A172 (cell line): ENCODE data around the gene SOWAHD. TPM values are rescaled to one million over a fixed set of nuclear protein-coding genes. Genes with fewer than 3 reads are reported as not detected.
A peak's percentile ranks its signal among the peaks of the same experiment; 100 is the strongest.
"Not testable (repeated sequence)": the region's sequence is repeated elsewhere in the genome, so short reads cannot be mapped to it uniquely, and the experiment has no call there.

Experiments used
- DNase-seq: peaks from one replicate; pipeline ENCODE4 v3.0.0-alpha.2; 2015; ENCODE audit warnings: low spot score
- total RNA-seq: library from RNA; depleted of rRNA; stranded (reverse); fragments of >200 nt; shearing (Covaris generic); gene quantifications from 2 replicates; pipeline ENCODE4 v1.2.3, GENCODE V29; 2014

SOWAHD gene
- total RNA-seq, 1 experiment from 2014 or later = not detected

DNA sequence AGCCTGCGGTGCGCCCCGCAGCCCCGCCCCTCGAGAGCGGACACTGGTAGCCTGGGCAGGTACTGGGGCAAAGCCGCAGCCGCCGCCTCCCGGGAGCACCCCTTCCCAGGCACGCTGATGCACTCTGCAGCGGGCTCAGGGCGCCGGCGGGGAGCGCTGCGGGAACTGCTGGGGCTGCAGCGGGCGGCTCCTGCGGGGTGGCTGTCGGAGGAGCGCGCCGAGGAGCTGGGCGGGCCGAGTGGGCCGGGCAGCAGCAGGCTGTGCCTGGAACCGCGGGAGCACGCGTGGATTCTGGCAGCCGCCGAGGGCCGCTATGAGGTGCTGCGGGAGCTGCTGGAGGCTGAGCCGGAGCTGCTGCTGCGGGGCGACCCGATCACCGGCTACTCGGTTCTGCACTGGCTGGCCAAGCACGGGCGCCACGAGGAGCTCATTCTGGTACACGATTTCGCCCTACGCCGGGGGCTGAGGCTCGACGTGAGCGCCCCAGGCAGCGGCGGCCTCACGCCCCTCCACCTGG is 401 bp downstream of the SOWAHD start:
- no peak for DNase-seq

DNA sequence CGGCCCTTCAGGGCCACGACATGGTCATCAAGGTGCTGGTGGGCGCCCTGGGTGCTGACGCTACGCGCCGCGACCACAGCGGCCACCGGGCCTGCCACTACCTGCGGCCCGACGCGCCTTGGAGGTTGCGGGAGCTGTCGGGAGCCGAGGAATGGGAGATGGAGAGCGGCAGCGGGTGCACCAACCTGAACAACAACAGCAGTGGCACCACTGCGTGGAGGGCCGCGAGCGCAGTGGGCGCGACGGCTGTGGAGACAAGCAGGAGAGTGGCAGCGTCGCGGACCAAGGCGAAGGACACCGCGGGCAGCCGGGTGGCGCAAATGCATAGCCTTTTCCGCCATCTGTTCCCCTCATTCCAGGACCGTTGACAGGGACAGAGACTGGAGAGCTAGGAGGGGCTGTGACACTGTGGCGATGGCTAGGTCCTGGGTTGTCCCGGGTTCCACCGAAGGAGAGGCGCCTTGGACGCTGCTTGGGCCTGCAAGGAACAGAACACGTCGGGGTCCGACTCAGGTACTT is 919 bp downstream of the SOWAHD start:
- no peak for DNase-seq

DNA sequence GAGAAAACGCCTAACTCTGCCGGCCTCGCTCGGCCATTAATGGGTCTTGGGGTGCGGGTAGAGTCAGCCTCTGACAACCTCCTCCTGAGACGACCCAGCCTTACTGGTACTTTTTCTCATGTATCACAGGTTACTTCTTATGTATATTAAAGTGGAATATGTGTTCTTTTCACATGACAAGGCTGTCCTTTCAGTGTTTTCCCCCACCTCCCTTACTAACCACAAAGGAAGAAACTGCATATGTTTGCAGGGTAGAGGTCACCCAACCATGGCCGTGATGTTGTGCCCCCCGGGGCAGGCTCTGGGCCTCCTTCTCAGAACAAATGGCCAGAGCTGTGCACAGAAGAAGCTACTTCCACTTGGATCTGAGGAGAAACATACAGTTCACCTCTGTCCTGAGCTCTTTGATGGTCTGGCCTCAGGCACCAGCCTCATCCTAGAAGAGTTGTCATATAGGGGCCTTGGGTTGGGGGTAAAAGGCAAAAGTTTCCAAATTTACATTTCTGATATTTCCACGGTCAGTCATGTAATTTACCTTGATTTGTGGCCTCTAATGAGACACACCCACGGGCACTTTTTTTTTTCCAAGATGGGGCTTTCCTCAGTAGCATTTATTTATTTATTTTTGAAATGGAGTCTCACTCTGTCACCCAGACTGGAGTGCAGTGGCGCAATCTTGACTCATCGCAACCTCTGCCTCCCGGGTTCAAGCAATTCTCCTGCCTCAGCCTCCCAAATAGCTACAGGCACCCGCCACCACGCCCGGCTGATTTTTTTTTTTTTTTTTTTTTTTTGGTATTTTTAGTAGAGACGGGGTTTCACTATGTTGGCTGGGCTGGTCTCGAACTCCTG is 1.9 kb downstream of the SOWAHD start:
- no peak for DNase-seq

DNA sequence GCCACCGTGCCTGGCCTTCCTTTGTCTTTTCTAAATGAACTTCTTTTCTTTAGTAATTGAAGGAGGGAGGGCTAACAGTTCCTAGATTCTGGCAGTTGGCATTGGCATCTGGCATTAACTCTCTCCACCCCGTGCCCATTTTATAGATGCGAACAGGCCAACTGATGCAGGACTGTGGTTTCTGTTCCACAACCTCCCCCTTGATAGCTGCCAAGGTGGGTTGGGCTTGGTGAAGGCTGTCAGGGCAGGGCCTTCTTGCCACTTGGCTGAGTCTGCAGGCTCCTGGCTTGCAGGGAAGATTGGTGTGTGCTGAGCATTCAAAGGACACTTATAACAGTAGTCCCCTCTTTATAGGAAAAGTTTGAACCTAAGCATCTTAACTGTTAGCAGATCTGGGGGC is 4.3 kb downstream of the SOWAHD start:
- peak; percentile 29 for DNase-seq

DNA sequence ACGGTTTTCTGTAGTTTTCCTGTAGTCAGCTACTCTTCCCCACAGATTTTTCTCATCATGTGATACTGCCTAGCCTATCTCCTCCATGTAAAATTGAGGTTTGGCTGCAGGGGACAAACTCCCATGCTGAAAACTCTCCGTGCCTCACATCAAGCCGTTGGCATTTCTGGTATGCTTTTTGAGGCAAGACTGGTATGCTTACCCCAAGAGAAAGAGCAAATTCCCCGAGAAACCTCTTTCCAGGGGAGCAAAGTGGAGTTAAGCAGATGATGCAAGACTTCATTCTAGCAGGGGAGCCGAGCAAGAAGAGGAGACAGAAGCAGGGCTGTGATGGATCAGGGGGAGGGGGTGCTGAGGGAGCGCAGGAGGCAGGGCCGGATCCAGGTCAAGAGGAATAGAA is 4.8 kb downstream of the SOWAHD start:
- peak; percentile 43 for DNase-seq

DNA sequence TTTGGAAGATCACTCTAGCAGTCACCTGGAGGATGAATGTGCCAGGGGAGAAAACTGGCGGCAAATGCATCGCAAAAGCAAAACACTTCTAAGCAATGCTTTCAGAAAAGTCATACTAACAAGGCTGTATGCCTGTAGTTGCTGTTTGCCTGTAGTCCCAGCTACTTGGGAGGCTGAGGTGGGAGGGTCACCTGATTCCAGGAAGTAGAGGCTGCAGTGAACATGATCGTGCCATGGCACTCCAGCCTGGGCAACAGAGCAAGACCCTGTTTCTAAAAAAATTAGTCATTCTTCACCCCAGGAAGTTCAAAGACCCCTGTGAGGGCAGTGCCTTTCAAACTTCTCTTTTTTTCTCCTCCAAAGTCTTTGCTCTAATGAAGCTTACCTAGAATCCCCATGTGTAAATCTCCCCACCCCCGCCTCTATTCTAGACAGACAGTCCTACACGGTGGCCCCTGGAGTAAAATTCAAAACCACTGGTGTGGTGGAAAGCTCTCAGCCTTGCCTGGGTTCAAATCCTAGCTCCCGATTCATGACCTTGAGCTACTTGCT is 5.5 kb downstream of the SOWAHD start:
- DNase-seq = no peak

DNA sequence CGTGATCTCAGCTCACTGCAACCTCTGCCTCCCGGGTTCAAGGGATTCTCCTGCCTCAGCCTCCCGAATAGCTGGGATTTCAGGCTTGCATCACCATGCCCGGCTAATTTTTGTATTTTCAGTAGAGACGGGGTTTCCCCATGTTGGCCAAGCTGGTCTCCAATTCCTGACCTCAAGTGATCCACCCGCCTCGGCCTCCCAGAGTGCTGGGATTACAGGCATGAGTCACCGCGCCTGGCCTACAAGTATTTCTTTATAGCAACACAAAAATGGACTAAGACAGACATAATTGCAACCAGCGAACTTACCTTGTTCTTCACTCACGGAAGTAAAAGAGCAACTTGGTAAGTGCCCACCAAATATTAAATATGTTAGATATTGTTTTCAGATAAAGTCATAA is 10.0 kb downstream of the SOWAHD start:
- DNase-seq = peak; percentile 32

DNA sequence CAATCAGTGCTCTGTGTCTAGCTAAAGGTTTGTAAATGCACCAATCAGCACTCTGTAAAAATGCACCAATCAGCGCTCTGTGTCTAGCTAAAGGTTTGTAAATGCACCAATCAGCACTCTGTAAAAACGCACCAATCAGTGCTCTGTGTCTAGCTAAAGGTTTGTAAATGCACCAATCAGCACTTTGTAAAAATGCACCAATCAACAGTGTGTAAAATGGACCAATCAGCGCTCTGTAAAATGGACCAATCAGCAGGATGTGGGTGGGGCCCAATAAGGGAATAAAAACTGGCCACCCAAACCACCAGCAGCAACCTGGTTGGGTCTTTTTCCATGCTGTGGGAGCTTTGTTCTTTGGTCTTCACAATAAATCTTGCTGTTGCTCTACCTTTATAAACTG is 11.0 kb downstream of the SOWAHD start:
- not testable (repeated sequence) for DNase-seq

DNA sequence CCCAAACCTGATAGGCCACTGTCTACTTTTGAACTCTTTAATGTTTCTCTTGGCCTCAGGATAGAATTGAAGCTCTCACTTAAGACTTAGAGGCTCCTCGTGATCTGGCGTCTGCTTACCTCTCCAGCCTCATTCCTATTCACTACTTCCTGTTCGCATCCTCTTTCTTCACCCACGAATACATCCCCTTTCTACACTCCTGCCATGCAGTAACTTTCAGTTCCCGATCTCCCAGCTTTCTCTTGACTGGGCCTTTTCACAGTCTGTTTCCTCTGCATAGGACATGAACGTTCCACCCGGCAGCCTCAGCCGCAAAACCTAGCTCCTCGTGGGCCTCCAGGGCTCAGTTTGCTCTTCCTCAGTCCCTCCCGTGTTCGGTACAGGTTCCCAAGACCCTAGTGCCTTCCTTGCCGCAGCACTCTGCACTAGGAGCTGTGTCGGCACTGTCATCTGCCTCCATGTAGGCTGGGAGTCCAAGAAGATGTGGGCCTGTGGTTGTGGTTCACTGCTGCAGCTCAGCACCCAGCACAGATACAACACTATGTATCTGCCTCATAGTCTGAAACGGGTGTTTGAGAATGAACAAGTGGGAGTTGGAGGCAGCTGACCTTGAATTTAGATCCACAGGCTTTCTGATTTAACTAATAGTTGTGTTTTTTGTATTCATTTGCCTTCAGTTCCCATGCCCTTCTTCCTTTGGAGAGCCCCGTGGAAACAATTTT is 17.3 kb downstream of the SOWAHD start:
- no peak for DNase-seq

DNA sequence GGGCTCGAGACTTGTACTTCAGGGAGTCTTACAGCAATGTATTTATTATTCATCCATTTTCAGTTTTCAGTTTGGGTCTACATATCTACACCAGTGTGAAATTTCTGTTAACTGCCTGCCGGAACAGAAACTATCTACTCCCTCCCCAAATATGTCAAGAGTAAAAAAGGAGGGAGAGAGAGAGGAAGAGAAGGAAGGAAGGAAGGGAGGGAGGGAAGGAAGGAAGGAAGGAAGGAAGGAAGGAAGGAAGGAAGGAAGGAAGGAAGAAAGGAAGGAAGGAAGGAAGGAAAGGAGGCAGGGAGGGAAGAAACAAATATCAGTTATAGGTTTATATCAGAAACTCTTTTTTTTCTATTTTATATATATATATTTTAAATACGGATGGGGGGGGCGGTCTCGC is 20.4 kb downstream of the SOWAHD start:
- no peak for DNase-seq

DNA sequence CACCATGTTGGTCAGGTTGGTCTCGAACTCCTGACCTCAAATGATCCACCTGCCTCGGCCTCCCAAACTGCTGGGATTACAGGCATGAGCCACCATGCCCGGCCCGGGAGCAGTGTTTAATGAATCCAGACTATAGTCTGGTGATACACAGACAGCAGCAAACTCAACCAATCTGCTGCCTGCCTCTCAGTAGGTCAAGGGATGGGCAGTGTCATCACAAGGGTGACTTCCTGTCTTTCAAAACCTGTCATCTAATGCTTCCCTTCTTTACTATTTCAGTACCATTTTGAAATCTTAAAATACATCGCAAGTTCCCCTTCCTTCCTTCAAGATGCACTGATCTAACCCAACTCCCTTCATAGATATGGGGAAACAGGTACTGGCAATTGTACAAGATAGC is 24.6 kb downstream of the SOWAHD start:
- no peak for DNase-seq

DNA sequence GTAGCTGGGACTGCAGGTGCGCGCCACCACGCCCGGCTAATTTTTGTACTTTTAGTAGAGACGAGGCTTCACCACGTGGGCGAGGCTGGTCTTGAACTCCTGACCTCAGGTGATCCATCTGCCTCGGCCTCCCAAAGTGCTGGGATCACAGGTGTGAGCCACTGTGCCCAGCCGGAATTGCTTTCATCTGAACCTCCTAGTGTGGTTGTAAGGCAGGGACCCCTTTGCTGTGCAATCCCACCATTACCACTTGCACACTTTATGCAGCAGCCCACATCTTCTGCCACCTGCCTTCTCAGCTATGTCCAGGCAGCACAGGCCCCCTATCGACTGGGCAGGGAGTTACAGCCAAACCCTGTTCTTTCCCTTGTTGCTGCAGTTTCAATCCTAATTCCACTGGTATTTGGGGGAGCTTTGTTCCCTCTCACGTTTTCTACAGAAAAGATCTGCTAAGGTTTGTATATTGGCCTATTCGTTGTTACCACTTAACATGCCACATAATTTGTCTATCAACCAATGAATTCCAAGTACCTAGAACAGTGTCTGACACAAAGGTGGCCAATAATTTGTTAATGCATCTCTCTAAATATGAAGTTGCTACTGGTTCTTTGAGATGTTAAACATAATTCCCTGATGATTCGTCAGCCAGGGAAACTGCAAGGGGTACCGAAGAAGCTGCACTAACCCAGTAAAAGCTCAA is 26.5 kb downstream of the SOWAHD start:
- DNase-seq = no peak

DNA sequence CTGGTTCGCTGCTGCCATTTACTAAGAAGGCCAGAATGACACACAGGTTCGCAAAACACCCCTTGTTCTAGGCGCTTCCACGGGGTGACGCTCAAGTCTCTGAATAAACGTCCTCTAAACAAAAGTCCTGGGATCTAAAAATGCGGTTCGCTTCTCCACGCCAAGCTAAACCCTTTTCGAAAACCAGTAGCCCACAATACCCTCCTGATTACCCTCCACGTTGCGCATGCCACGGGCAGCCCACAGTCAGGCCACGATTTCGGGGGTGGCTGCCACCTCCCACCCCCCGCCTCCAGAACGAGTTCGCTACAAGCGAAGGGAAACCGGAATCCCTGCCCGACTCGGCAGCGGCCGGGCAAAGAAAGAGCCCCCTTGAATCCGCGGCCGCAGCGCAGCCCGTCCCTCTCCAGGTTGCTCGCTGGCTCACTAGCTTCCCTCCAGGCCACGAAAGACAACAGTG is 32.6 kb downstream of the SOWAHD start:
- no peak for DNase-seq

DNA sequence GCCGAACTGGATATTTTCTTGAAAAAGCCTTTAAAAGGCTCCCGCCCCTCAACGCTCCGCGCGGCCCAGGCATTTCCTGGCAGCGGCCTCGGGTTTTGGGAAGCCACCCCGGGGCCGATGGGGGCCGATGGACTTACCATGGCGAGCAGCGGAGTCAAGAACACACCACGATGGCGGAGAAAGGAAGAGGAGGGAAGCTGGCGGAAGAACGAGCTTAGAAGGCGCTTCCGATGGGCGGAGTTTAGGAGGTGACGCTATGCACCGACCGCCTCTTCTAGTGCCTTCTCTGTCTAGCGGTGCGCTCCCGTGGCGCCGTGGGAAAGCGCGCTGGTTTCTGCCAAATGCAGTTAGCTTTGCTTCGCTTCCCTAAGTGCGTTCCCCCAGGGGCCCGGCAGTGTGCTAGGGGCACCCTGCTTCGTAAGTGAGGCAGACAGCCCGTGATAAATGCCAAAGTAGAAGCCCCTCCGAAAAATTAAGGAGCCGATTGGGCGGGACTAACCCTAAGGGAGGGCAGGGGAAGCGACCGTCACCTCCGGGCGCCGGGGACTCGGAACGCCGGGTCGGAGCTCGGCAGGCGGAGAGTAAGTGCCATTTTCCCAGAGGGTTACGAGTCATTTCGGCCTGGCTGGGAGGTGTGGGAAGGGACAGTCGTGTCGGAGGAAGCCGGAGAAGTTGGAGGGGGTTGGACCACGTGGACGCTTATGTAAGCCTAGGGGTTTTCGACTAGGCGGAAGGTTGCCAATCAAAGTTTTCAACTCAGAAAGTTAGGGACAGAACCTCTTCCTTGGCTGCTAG is 33.2 kb downstream of the SOWAHD start, which contains the start of gene RPL39:
RPL39 (minus strand) TSS at position 194 of the 795 bp plus-strand sequence; CDS start at position 140, 54 bp downstream.
- DNase-seq = peak; percentile 74

DNA sequence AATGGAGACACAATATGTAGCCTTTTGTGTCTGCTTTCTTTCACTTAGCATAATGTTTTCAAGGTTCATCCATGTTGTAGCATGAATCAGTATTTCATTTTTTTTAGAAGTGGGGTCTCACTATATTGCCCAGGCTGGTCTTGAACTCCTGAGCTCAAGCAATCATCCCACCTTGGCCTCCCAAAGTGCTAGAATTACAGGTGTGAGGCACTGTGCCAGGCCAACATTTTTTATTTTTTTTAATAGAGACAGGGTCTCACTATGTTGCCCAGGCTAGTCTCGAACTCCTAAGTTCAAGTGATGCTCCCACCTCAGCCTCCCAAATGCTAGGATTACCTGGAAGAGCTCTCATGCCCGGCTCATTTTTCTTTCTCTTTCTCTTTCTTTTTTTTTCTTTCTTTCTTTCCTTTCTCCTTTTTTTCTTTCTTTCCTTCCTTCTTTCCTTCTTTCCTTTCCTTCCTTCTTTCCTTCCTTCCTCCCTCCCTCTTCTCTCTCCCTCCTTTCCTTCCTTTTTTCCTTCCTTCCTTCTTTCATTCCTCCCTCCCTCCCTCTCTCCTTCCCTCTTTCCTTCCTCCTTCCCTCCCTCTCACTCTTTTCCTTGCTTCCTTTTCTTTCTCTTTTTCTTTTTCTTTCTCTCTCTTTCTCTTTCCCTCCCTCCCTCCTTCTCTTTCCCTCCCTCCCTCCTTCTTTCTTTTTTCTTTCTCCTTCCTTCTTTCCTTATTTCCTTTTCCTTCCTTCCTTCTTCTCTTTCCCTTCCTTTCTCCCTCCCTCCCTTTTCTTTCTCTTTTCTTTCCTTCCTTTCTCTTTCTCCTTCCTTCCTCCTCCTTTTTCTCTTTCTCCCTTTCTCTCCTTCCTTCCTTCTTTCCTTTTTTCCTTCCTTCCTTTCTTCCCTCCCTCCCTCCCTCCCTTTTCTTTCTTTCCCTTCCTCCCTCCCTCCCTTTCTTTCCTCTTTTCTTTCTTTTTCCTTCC is 43.1 kb downstream of the SOWAHD start:
- DNase-seq = no peak

DNA sequence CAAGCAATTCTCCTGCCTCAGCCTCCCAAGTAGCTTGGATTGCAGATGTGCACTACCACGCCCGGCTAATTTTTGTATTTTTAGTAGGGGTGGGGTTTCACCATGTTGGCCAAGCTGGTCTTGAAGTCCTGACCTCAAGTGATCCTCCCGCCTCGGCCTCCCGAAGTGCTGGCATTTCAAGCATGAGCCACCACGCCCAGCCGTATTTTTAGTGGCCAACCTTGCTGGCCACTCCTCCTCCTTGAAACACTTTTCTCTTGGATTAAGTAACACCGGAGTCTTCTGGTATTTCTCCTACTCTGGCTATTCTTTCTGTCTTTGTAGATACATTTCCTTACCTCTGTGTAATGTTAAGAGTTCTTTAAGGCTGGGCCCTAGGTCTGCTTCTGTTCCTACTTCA is 44.2 kb downstream of the SOWAHD start:
- DNase-seq = no peak

DNA sequence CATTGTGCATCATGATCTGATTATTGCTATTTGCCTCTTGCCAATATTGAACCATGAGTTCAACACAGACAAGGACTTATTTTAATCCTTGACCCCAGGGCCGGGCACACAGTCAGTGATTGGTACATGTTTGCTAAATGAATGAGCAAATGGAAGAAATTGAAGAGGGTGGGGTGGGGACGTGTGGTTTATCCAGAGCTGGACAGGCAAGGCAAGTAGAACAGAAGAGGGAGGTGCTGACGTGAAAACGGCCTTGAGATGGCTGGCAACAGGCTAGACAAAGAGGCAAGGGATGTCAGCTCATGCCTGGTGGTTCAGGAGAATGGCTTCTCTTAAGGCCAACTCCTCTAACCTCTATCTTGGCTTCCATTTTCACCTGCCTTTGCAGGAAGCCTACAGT is 50.1 kb downstream of the SOWAHD start:
- DNase-seq = not testable (repeated sequence)

DNA sequence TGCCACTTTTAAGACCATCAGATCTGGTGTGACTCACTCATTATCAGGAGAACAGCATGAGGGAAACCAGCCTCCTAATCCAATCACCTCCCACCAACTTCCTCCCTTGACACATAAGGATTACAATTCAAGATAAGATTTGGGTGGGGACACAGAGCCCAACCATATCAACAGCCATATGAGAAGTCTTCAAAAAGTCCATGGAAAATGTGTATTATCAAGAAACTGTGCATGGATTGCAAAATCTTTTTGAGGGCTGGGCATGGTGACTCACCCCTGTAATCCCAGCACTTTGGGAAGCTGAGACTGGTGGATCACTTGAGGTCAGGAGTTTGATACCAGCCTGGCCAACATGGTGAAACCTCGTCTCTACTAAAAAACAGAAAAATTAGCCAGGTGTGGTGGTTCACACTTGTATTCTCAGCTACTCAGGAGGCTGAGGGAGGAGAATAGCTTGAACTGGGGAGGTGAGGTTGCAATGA is 50.8 kb downstream of the SOWAHD start:
- DNase-seq = peak; percentile 50
